HG02571 (cell line): ENCODE measurements around the gene CCDC85B.

Experiments used
- ATAC-seq: cut with Tn5 transposase; IDR thresholded peaks from one replicate; pipeline ENCODE4 v1.9.1; 2021; ENCODE audit warnings: mild to moderate bottlenecking, moderate library complexity; ENCODE audit not compliant: unreplicated experiment

The CCDC85B gene

DNA sequence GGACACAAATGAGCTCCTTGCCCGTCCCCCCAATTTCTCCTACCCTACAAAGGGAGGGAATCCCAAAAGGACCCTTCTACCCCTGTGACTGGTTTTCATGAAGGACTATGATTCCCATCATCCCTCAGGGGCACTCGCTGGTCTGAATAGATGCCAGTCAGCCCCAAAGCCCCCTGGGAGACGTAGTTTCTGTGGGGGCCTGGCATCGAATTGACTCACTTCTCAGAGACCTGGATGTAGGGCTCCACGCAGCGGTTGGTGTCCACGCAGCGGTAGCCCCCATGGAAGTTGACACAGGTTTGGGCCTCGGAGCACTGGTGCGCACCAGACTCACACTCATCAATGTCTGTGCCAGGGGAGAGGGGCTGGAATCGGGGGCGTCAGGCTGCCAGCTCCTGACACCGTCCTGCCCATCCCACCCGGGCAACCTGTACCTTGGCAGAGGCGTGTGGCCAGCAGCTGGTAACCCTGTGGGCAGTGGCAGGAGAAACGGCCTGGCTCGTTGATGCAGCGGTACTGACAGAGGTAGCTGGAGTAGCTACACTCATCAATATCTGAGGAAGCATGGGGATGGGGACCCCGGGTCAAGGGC, 22.3 kb upstream of the CCDC85B start:
- no peak for ATAC-seq

DNA sequence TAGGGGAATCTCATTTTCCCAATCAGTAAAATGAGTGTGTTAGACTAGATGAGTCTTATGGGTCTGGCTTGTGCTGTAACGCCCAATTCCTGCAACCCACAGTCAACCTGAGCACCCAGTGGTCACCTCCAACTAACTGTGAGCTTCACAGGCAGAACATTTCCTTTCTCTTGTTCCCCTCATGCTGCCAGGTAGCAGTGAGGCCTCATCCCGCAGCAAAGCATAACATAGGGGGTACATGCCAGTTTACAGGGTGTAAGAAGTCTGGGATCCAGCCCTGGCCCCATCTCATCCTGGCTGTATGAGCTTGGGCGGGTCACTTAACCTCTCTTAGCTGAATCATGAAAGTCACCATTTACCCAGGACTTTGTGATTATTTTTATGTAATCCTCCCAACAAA, 21.6 kb upstream of the CCDC85B start:
- no peak for ATAC-seq

- no peak for ATAC-seq
These were observed 20.7 kb upstream of the CCDC85B start for GRCh38 chr11:65869643-65870306.

DNA sequence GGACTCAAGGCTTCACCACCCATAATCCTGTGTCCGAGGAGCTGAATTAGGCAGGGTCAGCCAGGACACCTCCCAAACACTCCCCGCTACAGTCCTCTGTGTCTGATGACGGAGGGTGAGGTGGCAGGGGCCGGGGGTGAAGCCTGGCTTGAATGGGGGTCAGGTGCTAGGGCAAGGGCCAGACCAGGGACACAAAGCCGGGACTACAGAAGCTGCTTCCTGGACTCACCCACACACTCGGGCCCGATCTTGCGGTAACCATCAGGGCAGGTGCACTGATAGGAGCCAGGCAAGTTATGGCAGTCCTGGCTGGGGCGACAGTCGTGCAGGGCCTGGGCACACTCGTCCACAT, 20.2 kb upstream of the CCDC85B start:
- ATAC-seq = no peak

DNA sequence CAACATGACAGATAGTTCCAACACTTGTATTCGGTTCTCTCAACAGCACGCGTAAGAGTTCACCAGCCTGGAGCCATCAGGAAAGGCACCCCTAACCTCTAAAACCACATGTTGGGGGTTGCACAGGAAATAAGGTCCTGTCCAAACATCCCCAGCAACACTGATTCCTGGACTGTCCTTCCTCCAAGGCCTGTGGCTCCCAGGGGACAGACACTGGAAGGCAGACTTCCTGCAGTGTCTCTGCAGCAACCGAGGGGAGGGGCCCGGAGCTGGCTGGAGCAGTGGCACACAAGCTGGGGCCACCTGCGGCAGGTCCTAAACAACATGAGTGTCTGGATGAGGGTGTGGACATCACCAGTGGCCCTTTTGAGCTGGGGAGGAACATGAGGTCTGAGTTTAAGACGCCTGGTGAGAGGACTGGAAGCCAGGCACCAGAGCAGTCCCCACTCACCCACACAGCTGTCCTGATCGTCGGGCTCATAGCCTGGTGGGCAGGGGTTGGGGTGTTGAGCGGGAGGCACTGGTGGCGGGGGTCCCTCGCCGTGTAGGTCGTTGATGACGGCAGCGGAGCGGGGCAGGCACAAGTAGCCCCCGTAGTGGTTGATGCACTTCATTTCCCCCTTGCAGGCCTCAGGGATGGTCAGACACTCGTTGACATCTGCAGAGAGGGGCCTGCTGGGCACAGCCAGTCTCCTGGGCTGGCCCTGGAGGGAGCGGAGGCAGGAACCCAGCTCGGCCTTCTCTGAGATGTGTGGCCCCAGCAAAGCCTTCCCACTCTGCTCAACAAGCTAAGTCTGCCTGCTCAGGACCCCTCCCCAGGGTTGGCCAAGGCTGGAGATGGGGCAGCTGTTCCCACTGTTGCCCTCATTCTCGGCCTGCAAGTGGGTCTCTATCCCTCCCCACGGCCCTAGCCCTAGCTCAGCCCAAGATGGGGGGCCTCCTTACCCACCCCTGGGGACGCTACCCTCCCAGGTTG, 19.5 kb upstream of the CCDC85B start:
- no peak for ATAC-seq

DNA sequence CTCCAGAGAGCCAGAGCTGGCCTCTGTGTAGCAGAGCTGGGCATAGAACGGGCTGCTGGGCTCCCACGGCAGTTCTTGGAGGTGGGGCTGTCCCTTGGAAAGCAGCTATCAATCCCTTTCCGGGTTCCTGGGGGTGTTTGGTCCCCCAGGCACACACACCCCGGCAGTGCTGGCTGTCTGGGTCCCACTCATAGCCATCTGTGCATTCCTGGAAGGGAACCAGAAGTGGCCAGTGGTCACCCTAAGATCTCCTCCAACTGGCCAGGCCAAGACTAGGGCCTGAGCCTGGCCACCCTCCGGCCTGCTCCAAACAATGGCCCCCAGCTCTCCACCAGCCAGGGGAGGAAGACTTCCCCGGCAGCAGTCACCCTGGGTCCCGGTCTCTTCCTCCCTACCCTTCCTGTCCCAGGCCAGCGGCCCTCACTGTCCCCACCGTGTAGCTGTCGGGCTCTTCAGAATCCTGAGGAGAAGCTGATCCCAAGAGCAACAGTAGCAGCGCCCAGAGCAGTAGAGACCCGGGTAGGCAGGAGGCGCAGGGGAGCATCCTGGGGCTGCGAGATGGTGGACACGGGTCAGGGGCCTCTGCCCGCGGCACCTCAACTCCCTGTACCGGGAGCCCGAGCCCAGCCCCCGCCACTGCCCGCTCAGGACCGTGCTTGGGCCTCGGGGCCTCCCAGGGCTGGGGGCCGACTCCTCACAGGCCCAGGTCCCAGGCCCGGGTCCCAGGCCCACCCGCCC, 18.5 kb upstream of the CCDC85B start:
- ATAC-seq = no peak

- no peak for ATAC-seq
These were observed 17.7 kb upstream of the CCDC85B start, which contains the start of gene EFEMP2 for GRCh38 chr11:65872586-65873317. EFEMP2 (minus strand) TSS chr11:65872800; CDS start chr11:65872354, 446 bp downstream.

GRCh38 chr11:65873318-65874156, 16.9 kb upstream of the CCDC85B start:
- peak; percentile 79 for ATAC-seq

GRCh38 chr11:65879617-65880016, 10.9 kb upstream of the CCDC85B start, which contains the start of gene CTSW:
CTSW (plus strand) TSS chr11:65879837; CDS start chr11:65879855, 18 bp downstream.
- no peak for ATAC-seq

DNA sequence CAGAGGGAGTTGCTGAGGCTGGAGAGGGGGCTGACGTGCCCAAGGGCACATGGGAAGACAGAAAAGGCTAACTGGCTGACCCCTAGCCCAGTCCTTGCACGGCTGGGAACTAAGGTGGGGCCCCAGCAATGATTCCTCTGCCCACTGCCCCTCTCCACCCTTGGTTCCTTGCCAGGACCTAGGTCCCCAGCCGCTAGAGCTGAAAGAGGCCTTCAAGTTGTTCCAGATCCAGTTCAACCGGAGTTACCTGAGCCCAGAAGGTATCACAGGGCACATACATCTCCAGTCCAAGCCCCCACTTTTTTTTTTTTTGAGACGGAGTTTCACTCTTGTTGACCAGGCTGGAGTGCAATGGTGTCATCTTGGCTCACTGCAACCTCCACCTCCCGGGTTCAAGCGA, 10.4 kb upstream of the CCDC85B start:
- no peak for ATAC-seq

DNA sequence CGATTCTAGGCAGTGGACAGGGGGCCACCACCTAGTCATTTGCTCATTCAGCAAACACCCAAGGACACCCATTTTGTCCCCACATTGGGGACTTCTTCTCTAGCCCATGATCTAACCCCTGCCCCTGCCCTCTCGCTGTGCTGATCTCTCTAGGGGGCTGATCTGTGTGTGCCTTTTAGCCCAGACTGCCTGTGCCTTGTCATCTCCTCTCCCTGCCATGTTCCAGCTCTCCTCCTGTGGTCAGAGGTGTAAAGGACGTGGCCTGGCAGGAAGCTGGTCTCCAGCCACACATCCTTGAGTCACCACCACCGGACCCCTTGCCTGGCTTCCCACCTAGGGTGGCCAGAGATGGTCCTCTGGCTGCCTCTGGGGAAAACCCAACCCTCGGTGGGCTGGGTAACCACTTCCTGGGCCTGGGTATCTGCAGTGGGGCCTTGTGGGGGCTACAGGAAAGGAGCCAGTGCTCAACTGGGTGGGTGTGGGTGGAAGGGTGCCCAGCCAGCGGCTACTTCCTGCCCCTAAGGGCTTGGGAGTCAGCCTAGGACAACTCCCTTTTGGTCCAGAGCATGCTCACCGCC, 9.5 kb upstream of the CCDC85B start:
- ATAC-seq = no peak

DNA sequence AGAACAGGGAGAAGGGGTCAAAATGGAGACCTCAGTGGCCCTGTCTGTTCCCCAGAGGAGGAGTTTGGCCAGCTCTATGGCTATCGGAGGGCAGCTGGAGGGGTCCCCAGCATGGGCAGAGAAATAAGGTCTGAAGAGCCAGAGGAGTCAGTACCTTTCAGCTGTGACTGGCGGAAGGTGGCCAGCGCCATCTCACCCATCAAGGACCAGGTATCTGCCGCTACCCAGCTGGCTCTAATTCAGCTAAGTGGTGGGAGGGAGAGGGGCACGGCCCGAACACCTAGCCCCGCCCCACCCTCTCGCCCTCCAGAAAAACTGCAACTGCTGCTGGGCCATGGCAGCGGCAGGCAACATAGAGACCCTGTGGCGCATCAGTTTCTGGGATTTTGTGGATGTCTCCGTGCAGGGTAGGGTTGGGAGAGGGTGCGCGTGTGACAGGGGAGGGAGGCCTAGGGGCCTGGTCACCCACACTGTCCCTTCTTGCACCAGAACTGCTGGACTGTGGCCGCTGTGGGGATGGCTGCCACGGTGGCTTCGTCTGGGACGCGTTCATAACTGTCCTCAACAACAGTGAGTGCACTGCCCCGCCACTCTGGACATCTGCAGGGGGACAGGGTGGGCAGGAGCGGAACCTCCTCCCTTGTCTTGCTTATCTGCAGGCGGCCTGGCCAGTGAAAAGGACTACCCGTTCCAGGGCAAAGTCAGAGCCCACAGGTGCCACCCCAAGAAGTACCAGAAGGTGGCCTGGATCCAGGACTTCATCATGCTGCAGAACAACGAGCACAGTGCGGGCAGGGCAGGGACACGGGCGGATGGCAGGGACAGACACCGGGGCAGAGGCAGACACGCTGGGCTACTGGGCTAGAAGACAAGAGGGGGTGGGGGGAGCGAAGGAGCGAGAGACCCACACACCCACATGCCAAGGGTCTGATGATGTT, 8.1 kb upstream of the CCDC85B start:
- no peak for ATAC-seq

GRCh38 chr11:65883058-65883761, 7.3 kb upstream of the CCDC85B start:
- no peak for ATAC-seq

- ATAC-seq = no peak
These were observed 6.4 kb upstream of the CCDC85B start for GRCh38 chr11:65883786-65884715.

DNA sequence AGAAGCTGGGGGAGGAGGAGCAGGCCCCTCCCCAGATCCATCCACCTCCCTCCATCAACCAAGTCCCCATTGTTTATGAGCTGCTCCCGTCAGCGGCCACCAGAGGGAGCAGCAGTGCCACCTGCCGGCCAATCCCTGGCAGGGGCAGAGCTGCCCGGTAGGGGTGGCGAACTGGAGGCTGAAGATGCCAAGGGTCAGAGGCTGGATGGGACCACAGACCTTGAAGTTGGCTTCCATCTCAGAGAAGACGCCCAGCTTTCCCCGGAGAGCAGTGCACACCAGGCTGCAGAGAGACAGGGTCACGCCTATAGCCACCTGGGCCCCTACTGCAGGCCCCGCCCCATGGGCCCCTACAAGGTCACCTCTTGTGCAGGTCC, 5.8 kb upstream of the CCDC85B start:
- ATAC-seq = no peak

DNA sequence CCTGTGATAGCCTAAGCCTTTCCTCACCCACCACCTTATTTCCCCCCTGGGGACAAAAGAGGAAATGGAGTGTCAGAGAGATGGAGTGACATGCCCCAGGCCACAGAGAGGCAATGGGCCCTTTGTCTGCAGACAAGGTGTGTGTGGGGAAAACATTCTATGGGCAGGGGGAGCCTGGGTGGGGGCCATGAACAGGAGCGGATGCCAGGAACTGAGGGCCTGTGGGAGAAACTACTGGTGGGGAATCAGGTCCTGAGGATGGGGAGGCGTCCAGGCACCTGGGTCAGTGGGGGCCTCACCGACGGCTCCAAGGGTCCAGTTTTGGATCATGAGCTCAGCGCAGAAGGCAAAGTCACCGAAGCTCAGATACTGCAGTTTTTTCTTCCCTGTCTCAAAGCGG, 5.2 kb upstream of the CCDC85B start:
- ATAC-seq = no peak
